ENCODE data around the gene FAM187B.

DNA sequence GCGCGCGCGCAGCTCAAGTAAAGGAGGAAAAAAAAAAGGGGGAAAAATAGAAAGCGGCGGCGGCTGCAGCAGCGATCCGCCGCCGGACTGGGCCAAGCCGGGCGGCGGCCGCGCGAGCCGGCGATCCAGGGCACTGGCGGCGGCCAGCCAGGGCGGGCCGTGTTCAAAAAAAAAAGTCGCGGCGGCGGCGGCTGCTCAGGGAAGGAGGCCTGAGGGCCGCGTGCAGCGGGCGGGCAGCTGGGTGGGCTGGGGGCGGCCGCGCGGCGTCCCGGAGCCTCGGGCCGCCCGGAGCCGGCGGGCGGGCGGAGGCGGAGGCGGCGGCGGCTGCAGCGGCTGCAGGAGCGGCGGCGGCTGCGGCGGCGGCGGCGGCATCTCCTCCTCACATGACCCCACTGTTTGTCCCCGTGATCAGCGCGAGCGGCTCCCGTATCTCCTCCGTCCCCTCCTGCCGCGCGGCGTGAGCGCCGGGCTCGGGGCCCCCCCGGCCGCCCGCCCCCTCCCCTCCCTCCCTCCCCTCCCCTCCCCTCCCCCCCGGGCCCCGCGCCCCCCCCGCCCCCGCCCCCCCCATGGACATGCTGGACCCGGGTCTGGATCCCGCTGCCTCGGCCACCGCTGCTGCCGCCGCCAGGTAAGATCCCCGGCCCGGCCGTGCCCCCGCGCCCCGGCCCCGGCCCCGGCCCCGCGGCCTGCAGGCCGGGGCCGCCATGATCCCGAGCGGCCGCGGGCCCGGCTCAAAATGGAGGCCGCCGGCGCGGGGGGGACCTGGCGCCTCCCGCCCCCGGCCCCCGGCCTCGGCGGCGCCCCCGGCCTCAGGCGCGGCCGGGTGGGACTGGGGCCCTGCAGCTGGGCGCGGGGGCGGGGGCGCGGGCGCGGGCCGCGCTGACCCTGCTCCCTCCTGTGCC is 40.2 kb upstream of the FAM187B start, which contains the start of gene USF2:
- TF ChIP-seq, protein P1, sequence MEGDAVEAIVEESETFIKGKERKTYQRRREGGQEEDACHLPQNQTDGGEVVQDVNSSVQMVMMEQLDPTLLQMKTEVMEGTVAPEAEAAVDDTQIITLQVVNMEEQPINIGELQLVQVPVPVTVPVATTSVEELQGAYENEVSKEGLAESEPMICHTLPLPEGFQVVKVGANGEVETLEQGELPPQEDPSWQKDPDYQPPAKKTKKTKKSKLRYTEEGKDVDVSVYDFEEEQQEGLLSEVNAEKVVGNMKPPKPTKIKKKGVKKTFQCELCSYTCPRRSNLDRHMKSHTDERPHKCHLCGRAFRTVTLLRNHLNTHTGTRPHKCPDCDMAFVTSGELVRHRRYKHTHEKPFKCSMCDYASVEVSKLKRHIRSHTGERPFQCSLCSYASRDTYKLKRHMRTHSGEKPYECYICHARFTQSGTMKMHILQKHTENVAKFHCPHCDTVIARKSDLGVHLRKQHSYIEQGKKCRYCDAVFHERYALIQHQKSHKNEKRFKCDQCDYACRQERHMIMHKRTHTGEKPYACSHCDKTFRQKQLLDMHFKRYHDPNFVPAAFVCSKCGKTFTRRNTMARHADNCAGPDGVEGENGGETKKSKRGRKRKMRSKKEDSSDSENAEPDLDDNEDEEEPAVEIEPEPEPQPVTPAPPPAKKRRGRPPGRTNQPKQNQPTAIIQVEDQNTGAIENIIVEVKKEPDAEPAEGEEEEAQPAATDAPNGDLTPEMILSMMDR (IDR thresholded peaks at IDR 0.05) = no peak
- no peak for TF ChIP-seq EZH2 (IDR thresholded peaks at IDR 0.05; ENCODE audit: borderline replicate concordance, insufficient read depth, low read depth, low read length, poor library complexity, severe bottlenecking)

Data from B cell (primary cell).